HUES64 (cell line): ENCODE measurements around the gene ECI1.

Experiments
- H3K27ac ChIP-seq: 2 replicates; pipeline ENCODE4 v1.7.0; 2013; ENCODE audit warnings: low read depth, low read length, inconsistent platforms
- H3K27me3 ChIP-seq: 2 replicates; pipeline ENCODE4 v1.6.1; 2013; ENCODE audit warnings: mild to moderate bottlenecking, low read length; ENCODE audit not compliant: insufficient read depth
- H3K36me3 ChIP-seq: 2 replicates; pipeline ENCODE4 v1.6.1; 2013; ENCODE audit warnings: mild to moderate bottlenecking, low read length; ENCODE audit not compliant: insufficient read depth
- H3K4me1 ChIP-seq: 2 replicates; pipeline ENCODE4 v1.6.1; 2013; ENCODE audit warnings: mild to moderate bottlenecking, low read length, moderate library complexity; ENCODE audit not compliant: insufficient read depth
- H3K4me3 ChIP-seq: 2 replicates; pipeline ENCODE4 v1.5.1; 2013; ENCODE audit warnings: mild to moderate bottlenecking, low read length, moderate library complexity
- H3K9ac ChIP-seq: 2 replicates; pipeline ENCODE4 v1.6.1; 2013; ENCODE audit warnings: mild to moderate bottlenecking, low read depth, low read length
- H3K9me3 ChIP-seq: 2 replicates; pipeline ENCODE4 v1.6.1; 2013; ENCODE audit warnings: low read depth, low read length; ENCODE audit not compliant: insufficient read depth
- WGBS: fragments of 150-250, 120-280 bp; methylation state at CpG from one replicate; pipeline ENCODE4 v1.1.7; 2013; ENCODE audit warnings: missing lambda C conversion rate; 5-methylcytosine and 5-hydroxymethylcytosine counted together

ECI1 gene

DNA sequence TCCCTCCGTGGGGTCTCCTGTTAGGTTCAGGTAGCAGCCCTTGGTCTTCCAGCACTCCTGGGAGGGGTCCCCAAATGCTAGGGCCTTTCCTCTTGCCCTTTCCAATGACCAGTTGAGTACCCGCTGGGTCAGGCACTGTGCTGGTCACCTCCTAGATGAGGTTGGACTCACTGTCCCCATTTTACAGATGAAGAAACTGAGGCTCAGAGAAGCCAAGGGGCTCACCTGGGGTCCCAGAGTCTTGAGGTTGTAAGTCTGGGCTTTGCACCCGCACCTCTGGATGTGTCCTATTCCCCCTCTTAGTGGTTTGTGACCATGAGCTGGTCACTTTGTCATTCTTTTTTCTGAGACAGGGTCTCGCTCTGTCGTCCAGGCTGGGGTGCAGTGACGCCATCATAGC lies 53.6 kb downstream of the ECI1 start:
- Histone ChIP-seq H3K4me1 (no peaks in the 10 kb centered on the region), H3K27ac (no peak overlapping the region), H3K4me3 (no peak overlapping the region), H3K36me3 (no peaks in the 10 kb centered on the region), H3K9ac (no peak overlapping the region), H3K27me3 (peaks cover 52% of the 10 kb centered on the region), H3K9me3 (no peaks in the 10 kb centered on the region)
- WGBS = 81% methylated on average over 6 of the region's 6 CpGs

DNA sequence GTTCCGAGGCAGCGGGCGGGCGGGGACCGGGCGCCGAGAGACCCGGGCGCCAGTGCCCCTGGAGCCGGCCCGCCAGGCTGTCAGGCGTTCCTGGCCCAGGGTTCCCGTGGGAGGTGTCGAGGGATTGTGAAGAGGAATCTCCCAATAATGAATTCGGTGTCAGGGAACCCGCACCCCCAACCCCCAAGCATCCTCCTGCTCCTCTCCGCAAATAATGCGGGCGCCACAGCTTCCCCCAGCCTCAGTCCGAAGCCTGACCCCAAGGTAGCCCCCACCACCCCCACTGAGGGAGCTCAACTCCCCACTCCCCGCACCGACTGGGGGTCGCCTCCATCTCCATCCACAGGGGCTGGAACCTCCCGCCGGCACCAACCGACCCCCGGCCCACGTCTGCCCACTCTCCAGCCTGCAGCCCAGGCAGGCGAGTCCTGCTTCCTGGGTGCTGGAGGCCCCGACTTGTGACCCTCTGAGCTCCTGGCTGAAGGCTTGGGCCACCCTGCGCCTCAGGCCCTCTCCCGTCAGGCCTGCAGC lies 54.3 kb downstream of the ECI1 start:
- Histone ChIP-seq H3K4me3 (peak overlapping the region; percentile 50), H3K36me3 (no peaks in the 10 kb centered on the region), H3K9me3 (no peaks in the 10 kb centered on the region), H3K27me3 (peaks cover 52% of the 10 kb centered on the region), H3K27ac (no peak overlapping the region), H3K9ac (no peak overlapping the region; the same call in 1 of the 2 replicates), H3K4me1 (no peaks in the 10 kb centered on the region)
- 23% methylated on average over 31 of the region's 32 CpGs for WGBS

DNA sequence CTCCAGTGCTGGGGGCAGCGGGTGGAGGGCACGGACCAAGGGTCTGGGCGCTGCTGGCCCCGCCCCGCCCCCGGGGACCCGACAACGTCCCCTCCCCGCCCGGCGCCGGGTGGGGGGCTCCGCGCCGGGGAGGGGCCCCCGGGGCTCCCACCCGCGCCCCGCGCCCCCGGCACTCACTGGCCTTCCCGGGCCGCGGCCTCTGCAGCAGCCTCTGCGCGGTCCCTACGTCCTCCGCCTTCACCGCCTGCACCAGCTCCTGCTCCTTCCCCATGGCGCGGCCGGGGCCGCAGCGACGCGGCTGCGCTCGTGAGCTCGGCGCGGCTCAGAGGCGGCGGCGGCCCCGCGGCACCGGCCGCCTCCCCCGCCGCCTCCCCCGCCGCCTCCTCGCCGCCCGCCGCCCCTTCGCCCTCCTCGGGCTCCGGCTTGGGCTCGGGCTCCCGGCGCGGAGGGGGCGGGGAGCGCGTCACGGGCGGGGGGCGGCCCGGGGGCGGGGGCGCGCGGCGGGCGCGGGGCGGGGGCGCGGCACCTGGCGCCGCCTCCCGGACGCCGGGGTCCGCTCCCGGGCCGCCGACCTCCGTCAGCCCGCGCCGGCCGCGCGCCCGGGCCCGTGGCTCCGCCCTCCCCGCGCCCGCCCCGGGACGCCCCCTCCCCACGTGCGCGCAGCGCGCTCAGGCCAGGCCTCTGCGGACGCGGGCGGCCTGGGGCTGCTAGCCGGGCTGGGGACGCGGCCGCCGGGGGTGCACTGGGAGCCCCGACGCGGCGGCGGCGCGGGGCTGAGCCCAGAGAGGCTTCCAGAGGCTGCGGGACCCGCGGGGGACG lies 55.0 kb downstream of the ECI1 start, which contains the start of gene CASKIN1:
TSS of gene CASKIN1 (minus strand) at position 444 of the 819 bp plus-strand sequence. CDS start at position 271, 173 bp downstream.
- no peaks in the 10 kb centered on the region for H3K36me3 ChIP-seq
- H3K9me3 ChIP-seq = no peaks in the 10 kb centered on the region
- H3K4me3 ChIP-seq = peak within 1 kb of the TSS; percentile 53
- H3K27me3 ChIP-seq = peaks cover 52% of the 10 kb centered on the region
- no peaks in the 10 kb centered on the region for H3K4me1 ChIP-seq
- H3K27ac ChIP-seq = no peak within 1 kb of the TSS
- under 1% methylated on average over 119 of the region's 129 CpGs for WGBS
- no peak within 1 kb of the TSS; the same call in 1 of the 2 replicates for H3K9ac ChIP-seq

DNA sequence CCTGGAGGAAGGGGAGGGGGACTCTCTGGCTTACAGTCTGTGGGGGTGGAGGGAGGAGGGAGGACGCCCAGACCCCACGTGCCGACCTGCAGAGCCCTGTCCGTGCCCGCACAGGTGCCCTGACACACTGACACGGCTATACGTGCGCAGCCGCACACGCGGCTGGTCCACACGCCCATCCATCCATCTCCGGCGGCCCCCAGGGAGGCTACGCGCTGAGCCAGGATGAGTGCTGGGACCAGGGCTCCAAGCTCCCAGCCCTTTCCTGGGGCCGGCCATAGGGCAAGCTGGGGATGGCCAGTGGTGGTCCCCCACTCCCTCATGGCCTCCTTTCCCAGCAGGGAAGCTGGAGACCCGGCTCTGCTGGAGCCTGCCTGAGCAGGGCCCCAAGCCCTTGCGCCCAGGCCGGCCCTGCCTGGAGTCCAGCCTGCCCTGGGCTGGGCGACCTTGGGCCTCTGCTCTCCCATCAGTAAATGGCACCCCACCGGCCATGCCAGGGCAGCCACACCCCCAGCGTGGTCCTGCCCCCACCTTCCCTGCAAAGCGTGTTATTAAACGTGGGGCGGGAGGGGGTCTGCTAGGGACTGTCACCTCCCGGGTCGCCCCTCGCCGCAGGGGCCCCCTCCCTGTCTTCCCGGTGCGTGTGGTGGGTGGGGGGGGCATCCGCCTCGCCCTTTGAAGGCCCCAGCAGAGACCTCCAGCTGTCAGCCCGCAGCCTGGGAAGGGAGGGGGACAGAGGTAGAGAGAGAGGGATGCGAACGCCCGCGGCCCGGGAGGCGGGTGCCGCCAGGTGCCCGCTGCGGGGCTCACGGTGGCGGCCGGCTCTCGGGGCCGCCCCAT lies 55.8 kb downstream of the ECI1 start:
- Histone ChIP-seq H3K9ac (no peak overlapping the region), H3K36me3 (no peaks in the 10 kb centered on the region), H3K27me3 (peaks cover 50% of the 10 kb centered on the region), H3K4me1 (no peaks in the 10 kb centered on the region), H3K27ac (no peak overlapping the region), H3K4me3 (peak overlapping the region; percentile 53), H3K9me3 (no peaks in the 10 kb centered on the region)
- WGBS = 3% methylated on average over 47 of the region's 49 CpGs

DNA sequence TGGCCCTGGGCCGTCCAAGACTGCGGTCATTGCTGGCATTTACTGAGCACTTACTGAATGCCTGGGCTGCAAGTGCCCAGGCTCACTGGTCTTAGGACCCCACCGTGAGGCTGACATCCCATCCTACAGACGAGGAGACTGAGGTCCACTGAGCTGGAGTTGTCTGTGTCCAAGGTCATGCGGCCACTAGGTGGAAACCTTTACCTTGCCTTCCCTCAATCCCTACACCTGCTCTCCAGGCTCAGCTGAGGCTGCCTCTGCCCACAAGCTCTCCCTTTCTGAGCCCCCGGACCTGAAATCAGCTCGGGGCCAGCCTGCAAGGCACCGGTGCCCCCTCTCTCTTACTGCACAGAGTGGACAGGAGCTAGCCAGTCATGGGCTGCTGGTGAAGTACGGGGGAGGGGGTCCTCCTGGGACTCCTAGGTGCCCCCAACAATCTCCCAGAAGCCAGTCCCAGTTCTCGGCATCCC lies 56.5 kb downstream of the ECI1 start:
- H3K4me3 ChIP-seq = peak overlapping the region; percentile 53
- H3K4me1 ChIP-seq = no peaks in the 10 kb centered on the region
- WGBS = 15% methylated on average over 9 of the region's 10 CpGs
- H3K27me3 ChIP-seq = peaks cover 43% of the 10 kb centered on the region
- no peak overlapping the region for H3K27ac ChIP-seq
- H3K9ac ChIP-seq = no peak overlapping the region
- H3K36me3 ChIP-seq = no peaks in the 10 kb centered on the region
- no peaks in the 10 kb centered on the region for H3K9me3 ChIP-seq

DNA sequence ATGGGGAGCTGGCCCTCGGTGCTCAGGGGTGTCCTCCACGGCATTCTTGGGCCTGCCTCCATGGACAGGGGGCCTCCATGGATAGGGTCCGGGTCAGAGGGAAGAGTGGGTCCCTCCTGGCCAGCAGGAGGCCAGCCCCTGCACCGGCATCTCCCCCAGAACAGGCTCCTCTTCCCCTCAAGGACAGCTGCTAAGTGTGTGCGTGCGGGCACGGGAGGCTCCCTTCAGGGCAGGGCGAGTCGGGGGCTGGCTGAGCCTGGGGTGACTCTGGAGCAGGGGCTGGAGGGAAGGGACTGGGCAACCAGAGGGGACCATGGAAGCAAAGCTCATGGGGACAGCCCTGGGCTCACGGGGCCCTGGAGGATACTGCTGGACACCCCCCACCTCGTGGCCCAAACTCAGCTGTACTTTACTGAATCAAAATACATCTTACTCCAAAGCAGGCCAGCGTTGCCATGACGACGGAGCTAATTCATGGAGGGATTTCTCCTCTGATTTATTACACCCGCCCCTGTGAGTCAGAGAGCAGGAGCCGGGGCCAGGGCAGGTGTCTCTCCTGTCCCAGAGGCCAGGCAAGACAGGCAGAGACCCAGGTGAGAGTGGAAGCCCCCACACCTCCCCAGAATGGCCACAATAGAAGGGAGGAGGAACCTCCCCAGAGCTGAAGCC lies 57.1 kb downstream of the ECI1 start:
- H3K4me3 ChIP-seq = no peak overlapping the region
- no peaks in the 10 kb centered on the region for H3K36me3 ChIP-seq
- H3K27me3 ChIP-seq = peaks cover 40% of the 10 kb centered on the region
- no peak overlapping the region; the same call in 1 of the 2 replicates for H3K9ac ChIP-seq
- WGBS = 78% methylated on average over 16 of the region's 16 CpGs
- H3K27ac ChIP-seq = no peak overlapping the region
- H3K4me1 ChIP-seq = no peaks in the 10 kb centered on the region
- H3K9me3 ChIP-seq = no peaks in the 10 kb centered on the region

DNA sequence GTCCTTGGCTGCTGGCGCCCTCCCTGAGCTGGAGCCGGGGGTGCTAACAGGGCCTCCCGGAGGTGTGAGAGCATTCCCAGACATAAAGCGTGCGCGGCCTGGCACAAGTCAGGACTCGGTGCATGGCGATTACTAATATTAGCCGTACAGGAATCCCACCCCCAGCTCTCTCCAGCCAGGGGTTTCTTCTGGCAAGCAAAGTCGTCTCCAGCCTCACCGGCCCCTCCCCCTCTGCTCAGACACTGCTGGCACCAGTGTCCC lies 60.0 kb downstream of the ECI1 start:
- peaks cover 14% of the 10 kb centered on the region for H3K27me3 ChIP-seq
- no peak overlapping the region for H3K4me3 ChIP-seq
- no peak overlapping the region for H3K9ac ChIP-seq
- no peaks in the 10 kb centered on the region for H3K9me3 ChIP-seq
- H3K4me1 ChIP-seq = no peaks in the 10 kb centered on the region
- H3K36me3 ChIP-seq = no peaks in the 10 kb centered on the region
- H3K27ac ChIP-seq = no peak overlapping the region
- WGBS = 92% methylated on average over 11 of the region's 11 CpGs

DNA sequence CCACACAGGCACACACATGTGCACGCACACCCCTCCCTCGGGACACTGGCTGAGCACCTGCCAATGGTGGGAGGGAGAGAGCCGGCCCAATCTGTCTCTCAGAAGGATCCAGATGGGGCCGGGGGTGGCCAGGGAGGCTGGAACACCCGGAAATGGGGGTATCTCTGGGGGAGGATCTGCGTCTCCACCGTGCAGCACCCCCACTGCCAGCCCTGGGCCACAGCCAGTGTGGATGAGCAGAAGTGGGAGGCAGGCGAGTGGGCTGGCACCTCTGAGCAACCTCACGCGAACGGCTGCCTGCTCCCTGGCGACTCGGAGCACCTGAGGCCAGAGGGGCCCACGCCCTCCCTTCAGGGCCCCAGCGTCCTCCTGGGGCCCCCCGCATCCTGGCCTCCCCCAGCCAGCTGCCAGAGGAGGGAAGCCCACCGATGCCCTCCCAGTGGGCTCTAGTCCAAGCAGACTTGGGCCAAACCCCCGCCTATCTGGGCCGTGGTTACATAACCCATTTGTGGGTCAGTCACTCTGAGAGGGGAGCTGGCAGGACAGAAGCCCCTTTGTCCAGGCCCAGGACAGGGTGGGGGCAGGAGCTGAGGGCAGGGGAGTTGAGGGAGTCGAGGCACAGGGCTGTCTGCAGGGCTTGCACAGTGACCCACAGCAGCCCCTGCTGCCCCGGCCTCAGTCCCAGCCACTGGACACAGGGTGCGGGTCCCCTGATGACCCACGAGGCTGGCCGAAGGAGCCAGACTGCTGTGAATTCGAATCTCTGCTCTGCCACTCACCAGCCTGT lies 60.5 kb downstream of the ECI1 start:
- Histone ChIP-seq H3K4me1 (no peaks in the 10 kb centered on the region), H3K36me3 (no peaks in the 10 kb centered on the region), H3K27ac (no peak overlapping the region), H3K27me3 (peaks cover 13% of the 10 kb centered on the region), H3K4me3 (no peak overlapping the region), H3K9ac (no peak overlapping the region), H3K9me3 (no peaks in the 10 kb centered on the region)
- WGBS = 90% methylated on average over 25 of the region's 25 CpGs

DNA sequence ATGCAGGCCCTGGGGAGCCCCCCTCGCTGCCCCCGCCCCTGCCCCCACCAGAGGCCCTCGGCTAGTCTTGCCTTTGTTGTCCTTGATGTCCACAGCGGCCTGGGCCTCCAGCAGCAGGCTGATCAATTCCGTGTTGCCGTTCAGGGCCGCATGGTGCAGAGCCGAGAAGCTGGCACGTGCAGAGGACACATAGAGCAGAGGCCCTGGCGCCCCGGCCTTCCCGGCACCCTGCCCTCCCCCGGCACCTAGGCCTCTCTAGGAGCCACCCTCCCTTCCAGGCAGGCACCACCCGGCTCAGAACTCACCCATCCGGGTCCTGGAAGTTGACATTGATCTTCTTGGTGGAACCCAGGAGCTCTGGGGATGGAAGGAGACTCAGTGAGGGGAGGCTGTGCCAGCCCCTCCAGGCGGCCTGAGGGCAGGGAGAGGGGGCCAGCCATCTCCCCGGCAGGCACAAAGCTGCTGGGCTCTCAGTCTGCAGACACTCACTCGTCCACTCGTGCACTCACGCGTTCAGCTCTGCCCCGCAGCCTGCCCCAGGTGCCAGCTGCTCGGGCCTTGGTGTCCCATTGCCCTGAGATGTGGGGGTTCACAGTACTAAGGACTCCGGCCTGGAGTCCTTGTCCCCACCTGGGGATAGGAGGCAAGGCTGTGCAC lies 61.3 kb downstream of the ECI1 start:
- no peak overlapping the region for H3K27ac ChIP-seq
- 91% methylated on average over 24 of the region's 24 CpGs for WGBS
- no peak overlapping the region for H3K9ac ChIP-seq
- no peaks in the 10 kb centered on the region for H3K4me1 ChIP-seq
- H3K9me3 ChIP-seq = no peaks in the 10 kb centered on the region
- H3K4me3 ChIP-seq = no peak overlapping the region
- H3K27me3 ChIP-seq = peaks cover 5% of the 10 kb centered on the region
- H3K36me3 ChIP-seq = no peaks in the 10 kb centered on the region
